ENCODE data around the gene LIMCH1.

DNA sequence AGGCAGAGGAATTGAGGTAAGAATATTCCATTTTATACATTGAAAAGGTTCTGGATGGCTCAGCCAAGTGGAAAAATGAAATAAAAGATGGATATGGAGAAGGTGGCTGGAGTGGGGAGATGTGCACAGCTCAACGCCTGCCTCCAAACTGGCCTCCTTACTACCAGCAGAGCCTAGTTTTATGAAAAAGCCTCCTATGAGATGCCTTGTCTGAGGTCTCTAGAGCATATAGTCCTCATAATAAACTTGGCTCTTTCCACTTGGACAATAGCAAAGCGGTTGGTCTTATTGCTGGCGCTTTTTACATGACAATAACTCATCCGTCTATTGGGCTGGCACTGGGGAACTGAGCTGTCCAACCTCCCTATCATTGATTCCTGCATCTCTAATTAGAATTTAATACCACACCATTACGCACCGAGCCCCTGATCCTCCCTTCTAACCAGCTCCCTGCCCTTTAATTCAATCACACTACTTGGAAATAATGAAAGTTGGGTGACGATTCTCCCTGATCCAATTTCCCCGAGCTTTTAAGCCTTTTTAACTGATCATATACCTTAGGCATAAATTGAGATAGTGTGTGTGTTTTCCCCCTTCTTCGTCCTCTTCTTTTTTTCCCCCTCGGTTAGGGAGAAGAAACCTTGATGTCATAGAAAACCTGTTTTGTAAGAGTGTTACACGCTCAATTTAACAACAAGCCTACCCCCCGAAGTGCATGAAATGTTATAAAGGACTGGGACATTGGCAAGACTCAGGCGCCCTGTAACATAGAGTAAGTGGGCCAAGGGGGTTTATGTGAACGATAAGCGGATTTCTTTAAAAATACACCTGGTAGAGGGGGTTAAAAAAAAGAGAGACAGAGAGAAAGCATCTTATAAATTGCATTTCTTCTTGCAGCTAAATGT, 210.9 kb downstream of the LIMCH1 start, which contains the start of gene PHOX2B:
- TF ChIP-seq, protein P1, sequence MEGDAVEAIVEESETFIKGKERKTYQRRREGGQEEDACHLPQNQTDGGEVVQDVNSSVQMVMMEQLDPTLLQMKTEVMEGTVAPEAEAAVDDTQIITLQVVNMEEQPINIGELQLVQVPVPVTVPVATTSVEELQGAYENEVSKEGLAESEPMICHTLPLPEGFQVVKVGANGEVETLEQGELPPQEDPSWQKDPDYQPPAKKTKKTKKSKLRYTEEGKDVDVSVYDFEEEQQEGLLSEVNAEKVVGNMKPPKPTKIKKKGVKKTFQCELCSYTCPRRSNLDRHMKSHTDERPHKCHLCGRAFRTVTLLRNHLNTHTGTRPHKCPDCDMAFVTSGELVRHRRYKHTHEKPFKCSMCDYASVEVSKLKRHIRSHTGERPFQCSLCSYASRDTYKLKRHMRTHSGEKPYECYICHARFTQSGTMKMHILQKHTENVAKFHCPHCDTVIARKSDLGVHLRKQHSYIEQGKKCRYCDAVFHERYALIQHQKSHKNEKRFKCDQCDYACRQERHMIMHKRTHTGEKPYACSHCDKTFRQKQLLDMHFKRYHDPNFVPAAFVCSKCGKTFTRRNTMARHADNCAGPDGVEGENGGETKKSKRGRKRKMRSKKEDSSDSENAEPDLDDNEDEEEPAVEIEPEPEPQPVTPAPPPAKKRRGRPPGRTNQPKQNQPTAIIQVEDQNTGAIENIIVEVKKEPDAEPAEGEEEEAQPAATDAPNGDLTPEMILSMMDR (IDR thresholded peaks at IDR 0.05), result no peak
- TF ChIP-seq POLR2A (IDR thresholded peaks at IDR 0.05), result no peak
